NCI-H2081 treated with DMSO at 0.1 percent for 48 hours (cell line): ENCODE data around the gene CA6.
"Not testable (repeated sequence)": the region's sequence is repeated elsewhere in the genome, so short reads cannot be mapped to it uniquely, and the experiment has no call there.

Experiments
- DNase-seq: peaks from one replicate; lab custom pipeline; 2025; lab: John Stamatoyannopoulos, UW

CA6 gene

DNA sequence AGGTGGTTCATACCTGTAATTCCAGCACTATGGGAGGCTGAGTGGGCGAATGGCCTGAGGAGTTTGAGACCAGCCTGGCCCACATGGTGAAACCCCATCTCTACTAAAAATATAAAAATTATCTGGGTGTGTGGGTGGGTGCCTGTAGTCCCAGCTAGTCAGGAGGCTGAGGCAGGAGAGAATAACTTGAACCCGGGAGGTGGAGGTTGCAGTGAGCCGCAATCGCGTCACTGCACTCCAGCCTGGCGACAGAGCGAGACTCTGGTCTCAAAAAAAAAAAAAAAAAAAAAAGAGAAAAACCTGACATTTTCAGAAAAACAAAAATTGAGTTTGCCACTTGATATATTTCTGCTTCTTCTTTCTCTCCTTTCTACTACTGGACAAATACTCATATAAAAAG is 24.3 kb downstream of the CA6 start:
- no peak for DNase-seq

DNA sequence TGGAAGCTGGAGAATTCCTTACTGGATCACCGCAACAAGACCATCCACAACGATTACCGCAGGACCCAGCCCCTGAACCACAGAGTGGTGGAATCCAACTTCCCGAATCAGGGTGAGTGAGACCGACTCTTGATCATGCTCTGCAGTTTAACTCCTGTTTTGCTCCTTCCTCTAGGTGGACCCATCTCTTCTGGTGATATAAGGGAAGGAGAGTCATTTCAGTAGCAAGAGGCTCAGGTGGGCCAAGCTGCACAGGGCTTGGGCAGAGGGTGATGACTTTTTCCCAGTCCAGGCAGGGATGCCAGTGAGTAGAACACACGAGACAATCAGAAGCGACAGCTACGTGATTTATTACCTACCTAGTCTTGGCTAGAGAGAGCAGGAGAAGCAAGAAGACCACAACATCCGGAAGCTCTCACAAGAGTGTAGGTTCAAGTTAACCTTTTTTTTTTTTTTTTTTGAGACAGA is 25.2 kb downstream of the CA6 start:
- no peak for DNase-seq

DNA sequence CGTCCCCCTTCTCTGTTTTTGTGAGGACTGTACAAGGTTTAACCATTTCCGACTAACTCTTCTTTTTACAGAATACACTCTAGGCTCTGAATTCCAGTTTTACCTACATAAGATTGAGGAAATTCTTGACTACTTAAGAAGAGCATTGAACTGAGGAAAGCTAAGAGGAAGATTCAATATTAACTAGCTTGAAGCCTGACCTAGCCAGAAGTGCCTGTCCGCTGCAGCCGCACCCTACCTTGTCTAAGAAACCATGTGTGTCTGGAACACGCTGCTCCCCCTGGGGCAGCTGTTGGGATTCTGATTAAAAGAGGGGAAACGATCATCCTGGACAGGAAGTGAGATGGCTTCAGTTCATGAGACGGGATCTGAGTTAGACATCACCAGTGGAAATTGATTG is 28.9 kb downstream of the CA6 start:
- no peak for DNase-seq

DNA sequence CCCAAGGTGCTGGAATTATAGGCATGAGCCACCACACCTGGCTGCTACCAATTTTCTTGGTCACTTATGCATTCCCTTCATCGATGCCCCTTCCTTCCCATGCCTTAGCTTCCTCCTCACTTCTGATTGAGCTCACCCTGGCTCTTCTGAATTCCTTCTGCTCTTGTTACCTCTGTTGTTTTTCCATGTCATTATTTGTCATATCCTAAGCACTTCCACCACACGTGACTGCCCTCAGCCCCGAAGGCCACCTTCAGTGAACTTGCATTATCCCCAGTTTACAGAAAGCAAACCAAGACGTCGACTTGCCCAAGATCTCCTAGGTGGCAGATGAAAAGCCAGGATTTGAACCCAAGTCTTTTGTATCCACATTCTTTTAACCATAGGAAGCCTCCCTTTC is 30.7 kb downstream of the CA6 start:
- DNase-seq, result no peak

DNA sequence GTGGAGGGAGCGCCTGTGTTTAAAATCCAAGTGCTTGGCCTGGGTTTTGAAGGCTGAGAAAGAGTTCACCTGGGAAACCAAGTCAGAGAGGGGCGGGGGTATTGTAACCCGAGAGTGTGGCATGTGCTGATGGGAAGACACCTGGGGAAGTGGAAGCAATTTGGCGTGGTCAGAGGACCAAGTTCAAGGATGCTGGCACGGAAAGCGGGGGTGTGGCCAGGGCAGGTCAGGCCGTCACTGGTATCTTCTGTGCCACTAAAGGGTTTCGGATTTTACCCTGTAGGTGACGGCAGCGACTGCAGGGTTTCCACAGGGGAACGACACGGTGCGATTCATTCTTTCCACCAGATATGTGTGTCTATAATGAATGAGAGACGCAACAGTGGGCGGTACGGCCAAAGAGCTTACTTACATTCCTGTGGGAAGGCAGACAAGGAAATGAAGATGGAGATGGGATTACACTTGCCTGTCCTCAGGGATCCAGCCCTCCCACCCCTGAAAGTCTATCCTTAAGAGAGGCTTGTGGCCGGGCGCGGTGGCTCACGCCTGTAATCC is 31.3 kb downstream of the CA6 start:
- DNase-seq, result no peak

DNA sequence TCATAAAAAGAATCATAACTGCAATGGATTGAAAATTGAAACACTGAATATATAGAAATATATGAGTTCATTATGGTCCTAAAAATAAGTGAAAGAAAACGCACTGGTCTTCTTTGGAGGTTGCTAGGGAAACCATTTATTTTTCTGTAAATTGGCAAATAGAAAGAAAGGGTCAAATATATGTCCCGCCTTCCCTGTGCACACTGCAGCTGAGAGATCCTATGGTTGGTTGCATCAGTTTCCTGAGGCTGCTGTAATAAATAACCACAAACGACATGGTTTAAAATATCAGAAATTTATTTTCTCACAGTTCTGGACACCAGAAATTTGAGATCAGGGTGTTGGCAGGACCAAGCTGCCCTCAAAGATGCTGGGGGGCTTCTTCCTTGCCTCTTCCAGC is 35.0 kb downstream of the CA6 start:
- DNase-seq, result no peak

DNA sequence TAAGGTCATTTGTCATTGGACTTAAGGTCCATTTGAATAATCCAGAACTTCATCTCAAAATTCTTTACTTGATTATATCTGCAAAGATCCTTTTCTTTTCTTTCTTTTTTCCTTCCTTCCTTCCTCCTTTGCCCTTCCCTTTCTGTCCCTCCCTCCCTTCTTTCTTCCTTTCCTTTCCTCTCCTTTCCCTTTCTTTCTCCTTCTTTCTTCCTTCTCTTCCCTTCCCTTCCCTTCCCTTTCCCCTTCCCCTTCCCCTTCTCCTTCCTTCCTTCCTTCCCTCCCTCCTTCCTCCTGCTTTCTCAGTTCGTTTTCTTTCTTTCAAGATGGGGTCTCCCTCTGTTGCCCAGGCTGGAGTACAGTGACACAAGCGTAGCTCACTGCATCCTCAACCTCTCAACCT is 35.5 kb downstream of the CA6 start:
- no peak for DNase-seq

DNA sequence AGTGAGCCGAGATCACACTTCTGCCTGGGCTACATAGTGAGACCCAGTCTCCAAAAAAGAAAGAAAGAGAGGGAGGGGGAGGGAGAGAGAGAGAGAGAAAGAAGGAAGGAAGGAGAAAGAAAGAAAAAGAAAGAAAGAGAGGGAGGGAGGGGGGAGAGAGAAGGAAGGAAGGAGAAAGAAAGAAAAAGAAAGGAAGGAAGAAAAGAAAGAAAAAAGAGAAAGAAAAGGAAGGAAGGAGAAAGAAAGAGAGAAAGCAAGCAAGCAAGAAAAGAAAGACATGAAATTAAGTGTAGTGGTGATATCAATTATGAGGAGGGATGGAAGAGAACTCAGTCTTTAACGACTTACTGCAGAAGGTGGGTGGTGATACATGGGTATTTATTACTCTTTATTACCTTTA is 38.5 kb downstream of the CA6 start:
- no peak for DNase-seq

DNA sequence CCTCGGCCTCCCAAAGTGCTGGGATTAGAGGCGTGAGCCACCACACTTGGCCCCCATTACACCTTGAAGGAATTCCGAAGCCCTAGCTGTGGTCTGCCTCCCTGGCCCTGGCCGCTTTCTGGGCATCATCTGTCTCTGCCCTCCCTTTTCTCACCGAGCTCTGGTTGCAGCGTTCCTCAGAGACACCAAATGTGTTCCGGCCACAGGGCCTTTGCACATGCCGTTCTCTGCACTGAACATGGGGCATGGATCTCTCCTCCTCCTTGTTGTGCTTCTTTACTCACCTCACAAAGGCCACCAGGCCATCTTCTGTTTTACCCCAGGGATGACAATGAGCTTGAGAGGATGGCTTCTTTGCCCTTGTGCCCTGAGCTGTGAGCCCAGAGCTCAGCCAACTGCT is 39.3 kb downstream of the CA6 start:
- no peak for DNase-seq

DNA sequence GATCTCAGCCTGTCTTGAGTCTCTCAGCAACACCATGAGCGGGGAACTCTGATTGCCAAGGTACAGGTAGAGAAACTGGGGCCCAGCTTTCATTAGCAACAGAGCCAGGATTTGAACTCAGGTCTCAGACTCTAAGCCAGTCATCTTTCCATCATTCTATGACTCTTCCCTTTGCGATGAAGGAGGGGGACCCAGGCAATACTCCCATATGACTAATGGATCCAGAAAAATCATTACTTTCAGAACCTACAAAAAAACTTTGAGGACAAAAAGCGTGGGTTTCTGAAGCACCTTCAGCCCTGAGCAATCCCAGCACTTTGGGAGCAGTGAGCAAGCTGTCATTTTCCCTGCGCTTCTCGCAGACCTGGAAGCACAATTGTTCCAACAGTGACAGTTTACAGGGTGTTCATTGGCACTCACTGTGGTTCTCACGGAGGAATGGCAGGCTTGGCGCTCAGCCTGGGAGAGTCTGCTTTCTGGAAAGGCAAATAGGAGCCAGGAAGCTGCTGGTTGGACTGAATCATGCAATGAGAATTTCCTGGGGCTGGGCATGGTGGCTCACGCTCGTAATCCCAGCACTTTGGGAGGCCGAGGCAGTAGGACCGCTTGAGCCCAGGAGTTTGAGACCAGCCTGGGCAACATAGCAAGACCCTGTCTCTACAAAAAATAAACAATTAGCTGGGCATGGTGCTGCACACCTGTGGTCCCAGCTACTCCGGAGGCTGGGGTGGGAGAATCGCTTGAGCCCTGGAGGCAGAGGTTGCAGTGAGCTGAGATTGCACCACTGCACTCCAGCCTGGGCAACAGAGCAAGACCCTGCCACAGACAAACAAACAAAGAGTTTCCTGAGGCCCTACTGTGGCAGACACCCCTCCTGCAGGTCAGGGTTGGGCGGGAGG is 40.5 kb downstream of the CA6 start:
- DNase-seq, result no peak

DNA sequence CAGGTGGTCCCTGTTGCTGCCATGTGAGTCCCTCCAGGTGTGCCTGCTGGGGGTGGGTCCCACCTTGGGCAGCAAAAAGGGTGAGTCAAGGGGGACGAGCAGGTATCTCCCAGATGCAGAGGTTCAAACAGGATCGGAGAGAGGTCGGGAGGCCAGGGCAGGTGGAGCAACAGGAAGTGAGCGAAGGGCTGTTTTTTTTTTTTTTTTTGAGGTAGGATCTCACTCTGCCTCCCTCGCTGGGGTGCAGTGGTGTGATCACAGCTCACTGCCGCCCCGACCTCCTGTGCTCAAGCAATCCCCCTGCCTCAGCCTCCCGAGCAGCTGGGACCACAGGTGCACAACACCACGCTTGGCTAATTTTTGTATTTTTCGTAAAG is 41.1 kb downstream of the CA6 start:
- DNase-seq, result no peak

DNA sequence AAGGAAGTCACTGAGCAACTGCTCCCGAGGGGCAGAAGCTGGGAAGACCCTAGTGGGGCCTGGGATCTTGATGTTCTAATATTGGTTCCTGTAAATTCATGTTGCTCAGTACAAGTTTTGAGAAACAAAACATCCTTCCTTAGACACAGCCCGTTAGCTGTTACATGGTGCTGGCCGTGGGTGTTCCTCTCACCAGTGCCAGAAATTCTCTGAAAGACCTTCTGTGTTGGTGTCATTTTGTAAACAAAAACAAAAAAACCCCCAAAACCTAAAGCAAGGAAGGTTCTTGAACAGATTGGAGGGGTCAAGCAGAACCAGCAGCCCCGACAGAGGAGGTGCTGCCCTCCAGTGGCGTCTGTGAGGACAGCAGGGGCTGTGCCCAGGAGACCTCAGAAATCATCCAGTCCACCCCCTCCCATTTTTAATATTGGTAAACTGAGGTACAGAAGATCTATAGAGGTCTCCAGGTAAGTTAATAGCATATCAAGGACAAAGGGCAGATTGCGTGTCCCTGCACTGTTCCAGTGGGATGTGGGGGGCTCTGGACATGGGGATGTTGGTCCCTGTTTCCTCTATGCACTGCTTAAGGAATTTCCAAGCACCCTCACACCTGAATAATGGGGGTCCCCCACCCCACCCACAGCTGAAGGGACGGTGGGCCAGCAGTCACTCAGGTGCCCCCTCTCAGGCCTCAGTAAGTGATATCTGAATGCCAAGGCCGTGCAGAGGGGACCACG is 42.4 kb downstream of the CA6 start:
- no peak for DNase-seq

DNA sequence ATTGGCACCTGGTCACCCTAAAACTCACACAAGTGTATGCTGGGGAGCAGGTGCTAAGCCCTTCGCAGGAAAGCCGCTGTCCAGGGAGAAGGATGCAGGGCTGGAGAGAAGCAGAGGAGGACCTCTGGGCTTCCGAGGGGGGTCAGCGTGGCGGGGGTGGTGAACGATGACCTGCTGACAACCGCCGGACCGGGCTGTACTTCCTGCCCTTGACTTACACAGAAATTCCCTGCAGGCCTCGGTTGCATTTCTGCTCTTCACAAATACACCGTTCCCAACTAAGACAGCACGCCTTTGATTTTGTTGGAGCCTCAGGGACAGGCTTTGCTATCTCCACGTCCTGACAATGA is 42.9 kb downstream of the CA6 start:
- DNase-seq, result no peak

DNA sequence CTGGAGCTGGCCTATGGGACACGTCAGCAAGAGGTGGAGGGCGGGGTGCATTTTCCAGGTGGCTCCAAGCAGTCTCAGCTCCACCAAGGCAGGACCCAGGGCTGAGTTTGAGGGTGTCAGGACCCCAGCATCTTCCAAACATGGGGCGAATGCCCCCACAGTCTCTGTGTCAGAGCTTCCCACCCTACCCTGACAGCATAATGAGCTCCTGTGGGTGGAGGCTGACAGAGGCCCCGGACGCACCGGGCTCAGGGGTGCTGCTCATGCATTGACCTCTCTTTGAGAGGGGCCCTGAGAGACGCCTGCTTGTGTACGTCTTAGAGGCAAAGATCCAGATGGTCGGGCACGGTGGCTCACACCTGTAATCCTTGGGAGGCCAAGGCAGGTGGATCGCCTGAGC is 43.4 kb downstream of the CA6 start:
- no peak for DNase-seq

DNA sequence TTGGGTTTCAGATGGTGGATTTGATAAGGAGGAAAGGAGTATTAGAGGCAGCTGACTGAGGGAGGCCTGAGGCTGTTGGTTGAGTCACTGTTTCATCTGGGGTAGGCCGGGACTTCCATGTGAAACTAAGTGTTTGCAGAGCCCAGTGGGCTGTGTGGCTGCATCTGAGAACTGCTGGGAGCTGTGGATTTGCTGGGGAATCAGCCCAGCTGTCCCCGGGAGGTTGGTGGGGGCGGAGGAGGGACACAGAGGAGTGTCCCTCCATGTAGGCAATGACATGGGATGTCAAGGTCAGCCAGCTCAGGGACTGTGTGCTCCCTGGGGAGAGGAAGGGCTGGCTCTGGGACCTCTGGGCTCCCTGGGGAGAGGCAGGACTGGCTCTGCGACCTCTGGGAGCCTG is 44.2 kb downstream of the CA6 start:
- no peak for DNase-seq

DNA sequence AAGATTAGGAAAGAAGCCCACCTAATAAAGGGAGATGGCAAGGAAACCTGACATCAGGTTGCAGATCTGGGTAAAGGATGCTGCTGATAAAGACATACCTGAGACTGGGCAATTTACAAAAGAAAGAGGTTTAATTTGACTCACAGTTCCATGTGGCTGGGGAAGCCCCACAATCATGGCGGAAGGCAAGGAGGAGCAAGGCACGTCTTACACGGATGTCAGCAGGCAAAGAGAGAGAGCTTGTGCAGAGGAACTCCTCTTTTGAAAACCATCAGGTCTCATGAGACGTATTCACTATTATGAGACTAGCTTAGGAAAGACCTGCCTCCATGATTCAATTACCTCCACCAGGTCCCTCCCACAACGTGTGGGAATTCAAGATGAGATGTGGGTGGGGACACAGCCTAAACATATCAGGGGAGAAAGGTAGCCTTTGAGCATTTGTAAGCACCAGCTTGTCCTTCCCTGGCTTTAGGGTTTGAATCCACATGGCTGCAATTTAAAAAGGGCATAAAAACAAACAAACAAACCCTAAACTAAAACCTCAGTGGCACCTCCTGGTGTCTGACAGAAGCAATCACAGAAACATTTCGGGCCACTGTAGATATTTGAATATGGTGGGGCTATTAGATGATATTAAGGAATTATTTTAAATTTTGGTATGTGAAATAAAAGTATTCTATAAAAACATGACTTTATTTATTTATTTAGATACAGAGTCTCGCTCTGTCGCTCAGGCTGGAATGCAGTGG is 47.4 kb downstream of the CA6 start:
- no peak for DNase-seq

DNA sequence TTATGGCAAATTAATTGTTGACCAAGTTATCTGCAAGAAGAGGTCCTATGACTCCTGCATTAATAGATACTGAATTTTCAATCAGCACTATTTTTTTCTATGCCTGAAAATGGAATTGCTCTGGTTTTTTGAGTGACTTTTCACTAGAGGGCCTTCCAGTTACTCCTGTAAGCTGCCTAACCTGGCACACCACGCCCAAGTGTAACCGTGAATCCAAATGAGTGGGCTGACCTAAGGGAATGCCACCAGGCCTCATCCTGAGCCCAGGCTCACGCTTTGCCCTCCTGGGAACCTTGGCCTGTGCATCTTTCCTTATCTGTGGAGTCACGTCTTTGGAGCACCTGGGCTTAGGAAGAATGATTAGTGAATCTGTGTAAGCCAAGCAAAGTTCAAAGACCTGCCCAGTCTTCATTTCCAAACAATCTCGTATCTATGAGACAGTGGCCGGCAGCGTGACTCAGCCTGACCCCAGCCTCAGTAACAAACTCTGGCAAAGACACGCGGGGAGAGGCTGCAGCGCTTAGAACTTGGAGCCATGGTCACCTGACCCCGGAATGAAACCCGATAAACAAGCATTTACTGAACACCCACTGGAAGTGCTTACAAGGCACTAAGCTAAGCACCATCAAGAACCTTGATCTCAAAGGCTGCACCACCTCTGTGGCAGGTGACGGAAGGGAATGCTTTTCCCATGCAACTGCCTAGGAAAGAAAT is 48.5 kb downstream of the CA6 start:
- not testable (repeated sequence) for DNase-seq

DNA sequence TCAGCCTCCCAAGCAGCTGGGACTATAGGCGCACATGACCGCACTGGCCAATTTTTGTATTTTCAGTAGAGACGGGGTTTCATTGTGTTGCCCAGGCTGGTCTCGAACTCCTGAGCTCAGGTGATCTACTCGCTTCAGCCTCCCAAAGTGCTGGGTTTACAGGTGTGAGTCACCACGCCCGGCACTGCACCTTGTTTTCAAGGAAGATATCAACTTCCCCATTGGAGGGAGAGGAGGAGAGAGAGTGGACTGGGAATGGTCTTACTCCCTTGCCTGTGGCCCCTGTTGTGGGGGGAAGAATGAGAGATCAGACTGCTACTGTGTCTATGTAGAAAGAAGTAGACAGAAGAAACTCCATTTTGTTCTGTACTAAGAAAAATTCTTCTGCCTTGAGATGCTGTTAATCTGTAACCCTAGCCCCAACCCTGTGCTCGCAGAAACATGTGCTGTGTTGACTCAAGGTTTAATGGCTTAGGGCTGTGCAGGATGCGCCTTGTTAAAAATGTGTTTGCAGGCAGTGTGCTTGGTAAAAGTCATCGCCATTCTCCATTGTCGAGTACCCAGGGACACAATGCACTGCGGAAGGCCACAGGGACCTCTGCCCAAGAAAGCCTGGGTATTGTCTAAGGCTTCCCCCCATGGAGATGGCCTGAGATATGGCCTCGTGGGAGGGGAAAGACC is 56.0 kb downstream of the CA6 start:
- DNase-seq, result not testable (repeated sequence)

DNA sequence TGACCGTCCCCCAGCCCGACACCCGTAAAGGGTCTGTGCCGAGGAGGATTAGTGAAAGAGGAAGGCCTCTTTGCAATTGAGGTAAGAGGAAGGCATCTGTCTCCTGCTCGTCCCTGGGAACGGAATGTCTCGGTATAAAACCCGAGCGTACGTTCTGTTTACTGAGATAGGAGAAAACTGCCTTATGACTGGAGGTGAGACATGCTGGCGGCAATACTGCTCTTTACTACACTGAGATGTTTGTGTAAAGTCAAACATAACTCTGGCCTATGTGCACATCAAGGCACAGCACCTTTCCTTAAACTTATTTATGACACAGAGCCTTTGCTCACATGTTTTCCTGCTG is 56.5 kb downstream of the CA6 start:
- DNase-seq, result not testable (repeated sequence)

DNA sequence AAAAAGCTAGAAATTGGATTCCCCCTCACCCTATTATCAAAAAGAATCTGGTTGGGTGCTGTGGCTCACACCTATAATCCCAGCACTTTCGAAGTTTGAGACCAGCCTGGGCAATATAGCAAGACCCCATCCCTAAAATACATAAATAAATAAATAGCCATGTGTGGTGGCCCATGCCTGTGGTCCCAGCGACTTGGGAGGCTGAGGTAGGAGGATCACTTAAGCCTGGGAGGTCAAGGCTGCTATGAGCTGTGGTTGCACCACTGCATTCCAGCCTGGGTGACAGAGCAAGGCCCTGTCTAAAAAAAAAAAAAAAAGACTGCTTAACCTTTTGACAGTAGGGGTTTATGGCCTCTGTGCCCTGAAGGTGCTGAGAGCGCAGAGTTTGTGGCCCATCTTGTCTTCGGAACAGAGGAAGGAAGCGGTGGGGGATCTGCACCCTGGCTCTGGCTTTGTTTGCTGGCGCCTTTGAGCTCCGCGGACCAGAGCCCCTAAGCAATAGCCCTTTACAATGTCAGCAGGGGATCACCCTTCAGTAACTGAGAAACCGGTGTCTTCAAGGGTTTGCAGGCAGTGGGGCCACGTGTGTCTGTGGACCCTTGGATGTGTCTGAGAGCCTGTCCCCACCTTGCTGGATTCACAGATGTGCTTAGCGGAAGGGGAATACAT is 58.5 kb downstream of the CA6 start:
- DNase-seq, result no peak
